SJSA1 (cell line): ENCODE results near the gene KCTD14. TPM values are rescaled to one million over a fixed set of nuclear protein-coding genes. Genes with fewer than 3 reads are reported as not detected.
"Not testable (repeated sequence)": the region's sequence is repeated elsewhere in the genome, so short reads cannot be mapped to it uniquely, and the experiment has no call there.

Experiments
- DNase-seq, 2 experiments: peaks; one replicate each; pipeline ENCODE4 v3.0.0-alpha.2; 2015 to 2020; ENCODE audit warnings: low spot score in 2 of 2, low read depth in 1 of 2
- H3K27ac ChIP-seq: fragments of 250-450 bp; sonication (Bioruptor Pico); 2 replicates; pipeline ENCODE4 v1.5.1; 2020; ENCODE audit warnings: mild to moderate bottlenecking, moderate library complexity
- H3K27me3 ChIP-seq: fragments of 250-450 bp; sonication (Bioruptor Pico); replicated peaks from 2 replicates; pipeline ENCODE4 v1.5.1; 2020; ENCODE audit warnings: mild to moderate bottlenecking, moderate library complexity
- H3K36me3 ChIP-seq: fragments of 250-450 bp; sonication (Bioruptor Pico); 2 replicates; pipeline ENCODE4 v1.5.1; 2020; ENCODE audit warnings: mild to moderate bottlenecking
- H3K4me1 ChIP-seq: fragments of 250-450 bp; sonication (Bioruptor Pico); replicated peaks from 2 replicates; pipeline ENCODE4 v1.6.1; 2021; ENCODE audit warnings: mild to moderate bottlenecking
- H3K4me3 ChIP-seq: fragments of 250-450 bp; sonication (Bioruptor Pico); 2 replicates; pipeline ENCODE4 v1.5.1; 2020; ENCODE audit warnings: mild to moderate bottlenecking
- H3K9me3 ChIP-seq: fragments of 250-450 bp; sonication (Bioruptor Pico); replicated peaks from 2 replicates; pipeline ENCODE4 v1.5.1; 2020; ENCODE audit warnings: mild to moderate bottlenecking
- total RNA-seq: library from RNA; depleted of rRNA; stranded (reverse); fragments of >200 nt; shearing (Covaris generic); gene quantifications from 2 replicates; pipeline ENCODE4 v1.2.3, GENCODE V29; 2014

KCTD14 gene
- total RNA-seq, 1 experiment from 2014 or later = 7.7 TPM

DNA sequence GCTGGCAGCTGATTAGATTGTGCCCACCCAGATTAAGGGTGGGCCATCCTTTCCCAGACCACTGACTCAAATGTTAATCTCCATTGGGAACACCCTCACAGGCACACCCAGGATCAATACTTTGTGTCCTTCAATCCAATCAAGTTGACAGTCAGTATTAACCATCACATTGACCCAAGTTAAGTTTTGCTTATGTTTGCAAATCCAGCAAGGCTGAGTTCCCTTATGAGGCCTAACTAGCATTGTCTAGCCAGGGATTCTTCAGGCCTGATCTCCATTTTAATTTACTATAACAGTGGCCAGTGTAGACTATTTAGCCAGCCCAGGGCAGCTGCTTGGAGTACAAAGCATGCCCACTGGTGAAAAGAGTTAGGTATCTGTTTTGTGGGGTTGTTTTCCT is 2.3 kb upstream of the KCTD14 start:
- no peaks in the 10 kb centered on the region for H3K36me3 ChIP-seq
- H3K27me3 ChIP-seq = no peaks in the 10 kb centered on the region
- H3K4me1 ChIP-seq = peaks cover 16% of the 10 kb centered on the region
- no peak overlapping the region for H3K27ac ChIP-seq
- no peak for DNase-seq
- H3K4me3 ChIP-seq = no peak overlapping the region
- H3K9me3 ChIP-seq = no peaks in the 10 kb centered on the region

DNA sequence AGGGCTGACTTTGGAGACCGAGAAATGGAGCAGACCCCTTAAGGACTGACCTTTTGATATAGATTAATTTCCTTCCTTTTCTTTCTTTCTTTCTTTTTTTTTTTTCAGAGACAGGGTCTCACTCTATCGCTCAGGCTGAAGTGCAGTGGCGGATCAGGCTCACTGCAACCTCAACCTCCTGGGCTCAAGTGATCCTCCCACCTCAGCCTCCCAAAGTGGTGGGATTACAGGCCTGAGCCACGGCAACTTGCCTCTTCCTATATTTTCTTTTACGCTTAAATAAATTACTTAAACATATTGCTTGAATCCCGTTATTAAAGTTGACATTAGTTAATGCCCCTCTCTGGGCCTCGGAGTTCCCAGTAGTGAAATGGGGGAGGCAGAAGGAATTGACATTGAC is 350 bp upstream of the KCTD14 start:
- no peaks in the 10 kb centered on the region for H3K27me3 ChIP-seq
- H3K4me1 ChIP-seq = peaks cover 22% of the 10 kb centered on the region
- DNase-seq = no peak
- H3K9me3 ChIP-seq = no peaks in the 10 kb centered on the region
- peak overlapping the region; percentile 46 for H3K4me3 ChIP-seq
- no peak overlapping the region for H3K27ac ChIP-seq
- H3K36me3 ChIP-seq = no peaks in the 10 kb centered on the region

DNA sequence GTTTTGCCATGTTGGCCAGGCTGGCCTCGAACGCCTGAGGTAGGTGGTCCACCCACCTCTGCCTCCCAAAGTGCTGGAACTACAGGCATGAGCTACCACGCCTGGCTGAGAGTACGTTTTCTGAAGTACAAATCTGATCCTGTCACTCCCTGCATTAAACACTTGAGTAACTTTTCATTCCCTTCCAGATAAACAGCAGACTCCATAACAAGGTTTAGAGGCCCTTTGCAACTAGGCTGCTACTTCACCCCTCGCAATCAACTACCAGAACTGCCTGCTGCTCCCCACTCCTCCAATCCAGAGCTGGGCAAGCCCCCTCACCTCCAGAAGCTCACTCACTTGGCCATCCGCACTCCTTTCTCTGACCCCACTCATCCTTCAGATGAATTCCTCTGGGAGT is 1.5 kb downstream of the KCTD14 start:
- H3K27me3 ChIP-seq = no peaks in the 10 kb centered on the region
- H3K27ac ChIP-seq = no peak overlapping the region
- H3K36me3 ChIP-seq = no peaks in the 10 kb centered on the region
- peaks cover 22% of the 10 kb centered on the region for H3K4me1 ChIP-seq
- DNase-seq = no peak
- H3K4me3 ChIP-seq = no peak overlapping the region
- H3K9me3 ChIP-seq = no peaks in the 10 kb centered on the region

DNA sequence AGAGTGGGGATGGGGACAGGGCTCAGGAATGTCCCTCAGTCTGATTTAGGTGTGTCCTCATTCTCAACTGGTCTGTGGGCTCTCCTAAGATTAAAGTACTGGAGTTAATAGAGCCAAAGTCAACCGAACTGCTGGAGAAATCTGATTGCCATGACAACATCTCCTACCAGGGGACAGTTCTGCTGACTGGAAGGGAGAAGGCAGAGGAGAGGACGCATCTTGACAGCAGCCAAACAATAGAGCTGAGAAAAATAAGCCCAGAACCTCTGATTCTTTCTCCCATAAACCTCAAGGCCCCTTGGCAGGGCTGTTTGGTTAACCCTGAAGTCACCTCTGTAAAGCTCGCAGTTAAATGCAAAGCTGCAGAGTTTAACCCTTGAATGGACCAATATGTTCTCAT is 2.8 kb downstream of the KCTD14 start:
- H3K4me3 ChIP-seq = no peak overlapping the region
- H3K27ac ChIP-seq = no peak overlapping the region
- no peaks in the 10 kb centered on the region for H3K9me3 ChIP-seq
- no peaks in the 10 kb centered on the region for H3K36me3 ChIP-seq
- H3K4me1 ChIP-seq = peaks cover 22% of the 10 kb centered on the region
- no peaks in the 10 kb centered on the region for H3K27me3 ChIP-seq
- DNase-seq = no peak

DNA sequence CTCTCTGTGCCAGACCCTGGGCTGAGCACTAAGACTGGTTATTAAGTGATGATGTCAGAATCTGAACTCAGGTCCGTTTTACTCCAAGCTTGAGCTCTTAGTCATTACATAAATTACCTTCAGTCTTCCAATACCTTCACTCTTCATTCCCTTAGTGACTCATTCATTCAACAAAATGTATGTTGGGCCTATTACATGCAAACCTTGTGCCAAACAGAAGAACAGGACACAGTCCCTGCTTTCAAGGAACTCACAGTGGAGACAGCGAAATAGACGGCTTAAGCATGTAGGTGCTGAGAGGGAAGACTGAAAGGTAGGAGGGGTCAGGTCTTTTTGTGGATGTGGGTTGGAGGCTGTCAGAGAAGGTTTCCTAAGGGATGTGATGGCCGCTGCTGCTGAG is 3.3 kb downstream of the KCTD14 start:
- no peak overlapping the region for H3K27ac ChIP-seq
- DNase-seq = no peak

DNA sequence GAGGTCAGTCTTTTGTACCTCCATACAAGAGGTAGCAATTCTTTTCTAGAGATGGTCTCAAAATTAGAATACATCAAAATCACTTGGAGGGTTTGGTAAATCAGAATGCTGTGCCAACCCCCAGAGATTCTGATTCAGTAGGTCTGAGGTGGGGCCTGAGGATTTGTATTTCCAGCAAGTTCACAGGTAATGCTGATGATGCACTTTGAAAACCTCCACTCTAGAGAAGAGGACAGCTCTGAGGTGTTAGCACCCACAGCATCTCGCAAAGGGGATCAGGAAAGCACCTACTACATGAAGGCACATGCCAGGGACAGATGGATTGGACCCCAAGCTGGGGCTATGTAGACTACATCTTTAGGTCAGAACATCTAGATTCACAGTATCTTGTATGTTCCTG is 7.2 kb downstream of the KCTD14 start:
- Histone ChIP-seq H3K36me3 (no peaks in the 10 kb centered on the region), H3K27me3 (no peaks in the 10 kb centered on the region), H3K27ac (no peak overlapping the region), H3K4me3 (no peak overlapping the region), H3K4me1 (peaks cover 9% of the 10 kb centered on the region; the same call in 1 of the 2 replicates), H3K9me3 (no peaks in the 10 kb centered on the region)
- DNase-seq = no peak

More for the DNA sequence above, 3.3 kb downstream of the KCTD14 start:
- Histone ChIP-seq H3K4me3 (no peak overlapping the region), H3K27me3 (no peaks in the 10 kb centered on the region), H3K36me3 (no peaks in the 10 kb centered on the region), H3K9me3 (no peaks in the 10 kb centered on the region), H3K4me1 (peaks cover 22% of the 10 kb centered on the region)

DNA sequence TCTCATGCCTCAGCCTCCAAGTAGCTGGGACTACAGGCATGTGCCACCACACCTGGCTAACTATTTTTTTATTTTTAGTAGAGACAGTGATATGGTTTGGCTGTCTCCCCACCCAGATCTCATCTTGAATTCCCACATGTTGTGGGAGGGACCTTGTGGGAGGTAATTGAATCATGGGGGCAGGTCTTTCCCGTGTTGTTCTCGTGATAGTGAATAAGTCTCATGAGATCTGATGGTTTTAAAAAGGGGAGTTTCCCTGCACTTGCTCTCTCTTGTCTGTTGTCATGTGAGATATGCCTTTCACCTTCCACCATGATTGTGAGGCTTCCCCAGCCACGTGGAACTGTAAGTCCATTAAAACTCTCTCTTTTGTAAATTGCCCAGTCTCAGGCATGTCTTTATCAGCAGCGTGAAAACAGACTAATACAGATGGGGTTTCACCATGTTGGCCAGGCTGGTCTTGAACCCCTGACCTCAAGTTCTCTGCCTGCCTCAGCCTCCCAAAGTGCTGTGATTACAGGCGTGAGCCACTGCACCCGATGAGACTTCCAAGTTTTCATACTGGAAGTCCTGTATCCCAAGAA is 8.0 kb downstream of the KCTD14 start:
- not testable (repeated sequence) for H3K4me1 ChIP-seq, H3K27ac ChIP-seq, H3K9me3 ChIP-seq, H3K36me3 ChIP-seq, H3K27me3 ChIP-seq, H3K4me3 ChIP-seq, DNase-seq

DNA sequence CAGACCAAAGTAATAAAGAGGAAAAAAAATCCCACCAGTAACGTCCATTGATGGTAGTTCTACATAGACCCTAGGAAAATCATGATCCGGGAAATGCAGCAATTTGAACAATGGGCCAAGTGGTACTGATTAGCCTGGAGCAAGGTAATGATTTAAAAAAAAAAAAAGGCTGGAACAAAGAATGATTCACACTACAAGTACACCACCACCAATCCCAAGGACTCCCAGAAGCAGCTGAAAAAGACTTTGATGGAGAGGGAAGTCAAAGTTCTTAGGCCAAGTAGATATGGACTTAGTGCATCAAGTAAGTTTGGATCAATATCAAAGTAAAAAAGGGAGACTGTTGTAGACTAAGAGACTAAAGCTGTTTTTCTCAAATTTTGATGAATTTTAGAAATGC is 11.8 kb downstream of the KCTD14 start:
- Histone ChIP-seq H3K27me3 (no peaks in the 10 kb centered on the region), H3K9me3 (no peaks in the 10 kb centered on the region), H3K4me1 (no peaks in the 10 kb centered on the region), H3K36me3 (no peaks in the 10 kb centered on the region), H3K4me3 (no peak overlapping the region), H3K27ac (no peak overlapping the region)
- no peak for DNase-seq

DNA sequence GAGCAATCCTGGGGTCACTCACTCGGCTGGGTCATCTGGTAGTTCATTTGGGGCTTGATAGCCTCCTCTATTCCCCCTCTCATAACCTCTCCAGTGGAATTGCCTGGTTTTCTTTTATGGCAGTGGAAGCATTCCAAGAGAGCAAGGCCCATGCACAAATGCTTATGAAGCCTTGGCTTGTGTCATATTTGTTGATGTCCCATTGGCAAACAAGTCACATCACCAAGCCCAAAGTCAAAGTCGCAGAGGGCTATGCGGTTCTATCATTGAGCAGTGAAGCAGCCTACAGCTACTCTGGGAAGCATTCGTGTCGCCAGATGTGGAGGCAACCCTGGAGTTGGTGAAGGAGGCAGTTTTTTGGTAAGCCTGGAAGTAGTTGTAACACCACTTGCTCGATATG is 12.3 kb downstream of the KCTD14 start:
- no peaks in the 10 kb centered on the region for H3K9me3 ChIP-seq
- H3K36me3 ChIP-seq = no peaks in the 10 kb centered on the region
- H3K27ac ChIP-seq = no peak overlapping the region
- no peaks in the 10 kb centered on the region for H3K27me3 ChIP-seq
- no peak for DNase-seq
- no peaks in the 10 kb centered on the region for H3K4me1 ChIP-seq
- no peak overlapping the region for H3K4me3 ChIP-seq

DNA sequence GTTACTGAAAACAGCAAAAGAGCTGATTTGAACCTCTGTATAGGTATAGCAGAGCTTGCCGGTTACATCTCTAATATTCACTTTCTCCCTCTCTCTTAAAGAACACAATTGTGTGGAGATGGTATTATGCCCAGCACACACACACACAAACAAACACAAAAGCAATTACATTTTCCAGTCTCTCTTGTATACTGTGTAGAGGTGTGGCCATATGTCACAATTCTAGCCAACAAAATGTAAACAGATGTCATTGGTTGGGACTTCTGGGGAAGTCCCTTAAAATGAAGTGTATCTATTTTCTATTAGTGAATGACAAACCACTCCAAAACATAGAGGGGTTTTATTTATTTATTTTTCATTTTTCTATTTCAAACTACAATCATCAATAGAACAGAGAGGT is 12.8 kb downstream of the KCTD14 start:
- no peak overlapping the region for H3K27ac ChIP-seq
- no peak for DNase-seq
- H3K27me3 ChIP-seq = no peaks in the 10 kb centered on the region
- H3K36me3 ChIP-seq = no peaks in the 10 kb centered on the region
- H3K4me3 ChIP-seq = no peak overlapping the region
- H3K4me1 ChIP-seq = no peaks in the 10 kb centered on the region
- H3K9me3 ChIP-seq = no peaks in the 10 kb centered on the region

DNA sequence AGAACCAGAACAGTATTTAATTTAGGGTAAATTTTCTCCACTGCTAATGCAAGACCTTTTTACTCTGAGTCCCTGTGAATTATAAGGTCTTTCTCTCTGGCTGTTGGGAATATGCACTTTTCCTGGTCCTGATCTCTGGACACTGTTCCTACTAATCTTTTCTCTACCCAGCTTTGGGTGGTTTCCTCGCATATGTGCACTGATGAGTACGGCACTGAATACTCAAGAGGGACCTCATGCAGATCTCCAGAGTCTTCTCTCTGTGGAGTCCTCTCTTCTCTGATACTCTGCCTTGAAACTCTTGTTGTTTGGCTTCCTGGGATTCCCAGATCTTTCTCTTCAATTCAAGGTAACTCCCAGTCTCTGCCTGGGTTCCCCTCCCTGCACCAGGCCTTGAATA is 14.0 kb downstream of the KCTD14 start:
- Histone ChIP-seq H3K27ac (no peak overlapping the region), H3K4me1 (no peaks in the 10 kb centered on the region), H3K4me3 (no peak overlapping the region), H3K36me3 (no peaks in the 10 kb centered on the region), H3K9me3 (no peaks in the 10 kb centered on the region), H3K27me3 (no peaks in the 10 kb centered on the region)
- DNase-seq = no peak

DNA sequence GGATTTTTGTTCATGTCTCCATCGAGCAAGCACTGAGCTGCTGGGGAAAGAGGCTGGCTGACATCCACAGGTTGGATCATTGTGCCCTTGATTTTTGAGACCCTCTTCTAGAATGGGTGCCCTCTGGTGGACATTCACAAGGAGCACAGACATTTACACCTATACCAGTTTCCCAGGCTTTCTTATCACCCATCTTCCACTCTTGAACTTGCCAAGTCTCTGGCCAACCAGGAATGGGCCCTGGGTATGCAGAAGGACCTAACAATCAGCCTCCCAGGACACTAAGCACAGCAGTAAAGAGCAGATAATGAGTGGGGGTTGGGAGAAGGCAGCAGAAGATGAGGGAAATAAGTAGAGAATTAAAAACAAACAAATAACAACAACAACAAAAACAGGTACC is 22.9 kb downstream of the KCTD14 start:
- Histone ChIP-seq H3K27ac (no peak overlapping the region), H3K4me3 (no peak overlapping the region), H3K9me3 (no peaks in the 10 kb centered on the region), H3K36me3 (no peaks in the 10 kb centered on the region), H3K27me3 (no peaks in the 10 kb centered on the region), H3K4me1 (peaks cover 3% of the 10 kb centered on the region)
- peak; percentile 28 to 41 for DNase-seq

DNA sequence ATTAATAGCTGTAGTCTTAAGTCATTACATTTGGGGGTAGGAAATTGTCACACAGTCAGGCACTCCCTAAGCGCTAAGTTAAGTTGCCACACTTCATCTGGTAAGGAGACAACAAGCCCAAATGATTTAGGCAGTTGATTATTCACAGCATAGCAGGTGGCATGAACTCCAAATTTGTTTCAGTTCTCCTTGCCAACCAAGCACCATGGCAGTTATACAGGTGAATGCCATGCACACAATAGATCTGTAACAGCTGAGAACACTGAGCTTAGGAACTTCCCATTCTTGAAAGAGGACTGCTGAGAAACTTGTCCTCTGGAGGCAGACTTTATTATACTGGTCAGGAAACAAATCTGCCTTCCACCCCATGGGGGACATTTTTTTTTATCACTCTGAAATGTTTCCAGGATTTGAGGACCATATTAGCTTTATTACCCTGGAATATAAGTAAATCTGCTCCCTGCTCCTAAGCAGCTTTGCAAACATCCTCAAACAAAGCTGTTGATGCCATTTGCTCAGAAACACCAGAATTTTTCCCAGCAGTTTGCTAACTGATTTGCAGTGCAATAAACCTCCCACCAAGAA is 23.5 kb downstream of the KCTD14 start:
- H3K27ac ChIP-seq = no peak overlapping the region
- no peaks in the 10 kb centered on the region for H3K9me3 ChIP-seq
- no peak for DNase-seq
- peaks cover 6% of the 10 kb centered on the region for H3K4me1 ChIP-seq
- no peak overlapping the region for H3K4me3 ChIP-seq
- H3K36me3 ChIP-seq = no peaks in the 10 kb centered on the region
- H3K27me3 ChIP-seq = no peaks in the 10 kb centered on the region

DNA sequence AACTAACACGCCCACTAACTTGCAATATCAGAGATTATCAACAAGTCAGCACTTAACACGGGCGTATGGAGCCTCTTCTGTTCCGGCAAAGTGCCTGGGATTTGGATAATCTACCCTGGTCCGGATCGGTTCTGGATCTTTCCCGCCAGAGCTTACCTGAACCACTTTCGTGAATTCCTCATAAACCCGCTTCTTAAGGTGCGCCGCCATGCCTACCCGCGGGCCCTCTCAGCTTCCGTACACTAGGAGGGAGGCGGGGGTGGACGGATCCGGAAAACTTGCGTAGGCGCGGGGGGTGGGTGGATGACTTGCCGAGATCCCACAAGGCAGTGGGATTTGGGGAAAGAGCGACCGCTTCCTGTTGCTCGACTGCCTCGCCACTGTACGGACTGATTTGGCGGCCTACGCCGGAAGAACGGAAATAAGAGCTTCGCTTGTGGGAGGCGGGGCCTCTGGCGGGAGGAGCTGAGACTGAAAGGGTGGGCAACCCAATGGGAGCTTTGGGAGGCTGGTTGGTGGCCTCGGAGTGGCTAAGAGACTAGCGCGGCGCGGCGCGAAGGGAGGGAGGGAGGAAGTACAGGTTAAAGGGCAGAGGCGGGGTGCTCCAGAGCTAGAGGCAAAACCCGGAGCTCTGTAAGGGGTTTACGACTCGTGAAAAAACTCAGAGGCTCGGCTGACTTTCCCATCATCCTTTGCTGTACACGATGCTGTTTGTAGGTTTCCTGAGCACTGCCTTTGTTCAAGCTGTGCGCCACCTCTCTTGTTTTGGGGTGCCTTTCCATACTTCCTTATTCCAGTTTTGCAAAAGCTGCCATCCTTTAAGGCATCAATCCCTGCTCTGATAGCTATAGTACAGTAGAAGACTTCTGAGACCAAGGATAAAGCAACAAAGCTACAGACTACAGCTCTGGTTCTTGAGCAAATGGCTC is 28.4 kb downstream of the KCTD14 start, which contains the start of gene INTS4:
Gene INTS4 (minus strand): TSS at position 235 of the 929 bp plus-strand sequence. CDS start 25 bp downstream, at position 210.
- Histone ChIP-seq H3K4me3 (peak within 1 kb of the TSS; percentile 48), H3K27me3 (no peaks in the 10 kb centered on the region), H3K4me1 (peaks cover 6% of the 10 kb centered on the region), H3K9me3 (no peaks in the 10 kb centered on the region), H3K27ac (peak within 1 kb of the TSS; percentile 34), H3K36me3 (no peaks in the 10 kb centered on the region)
- DNase-seq = peak; percentile 92 to 98
